Prostate gland (tissue), 2 donors: ENCODE data around the gene SYNGR4. TPM values are rescaled to one million over a fixed set of nuclear protein-coding genes. Genes with fewer than 3 reads are reported as not detected.
A peak's percentile ranks its signal among the peaks of the same experiment; 100 is the strongest.
"Not testable (repeated sequence)": the region's sequence is repeated elsewhere in the genome, so short reads cannot be mapped to it uniquely, and the experiment has no call there.

Experiments
- DNase-seq: peaks from one replicate; pipeline ENCODE4 v3.0.0-alpha.2; 2019; ENCODE audit warnings: low spot score
- H3K27ac ChIP-seq, 2 donors: fragments of 200-600 bp; sonication (generic); 2 replicates each; pipeline ENCODE4 v1.5.1; 2017 to 2019
- H3K27me3 ChIP-seq: fragments of 200-600 bp; sonication (generic); replicated peaks from 2 replicates; pipeline ENCODE4 v1.5.1; 2019; ENCODE audit not compliant: insufficient read depth
- H3K36me3 ChIP-seq, 2 donors: fragments of 200-600 bp; sonication (generic); 1 replicate in 1 of 2; 2 replicates in 1 of 2; pipeline versions ENCODE4 v1.5.1 to v1.8.1; 2017 to 2019
- H3K4me1 ChIP-seq: fragments of 200-600 bp; sonication (generic); replicated peaks from 2 replicates; pipeline ENCODE4 v1.5.1; 2019
- H3K4me3 ChIP-seq, 2 donors: fragments of 200-600 bp; sonication (generic); 2 replicates each; pipeline ENCODE4 v1.5.1; 2017 to 2019
- H3K9me3 ChIP-seq: fragments of 200-600 bp; sonication (generic); 2 replicates; pipeline ENCODE4 v1.5.1; 2017
- CTCF ChIP-seq, 4 experiments: fragments of 200-600 bp in 2 of 4; fragments of 450-650 bp in 2 of 4; sonication (generic) in 2 of 4; IDR thresholded peaks; 1 replicate in 3 of 4; 2 replicates in 1 of 4; pipeline ENCODE4 v1.5.1; 2016 to 2019; ENCODE audit warnings: antibody characterized with exemption in 4 of 4, mild to moderate bottlenecking in 2 of 4, moderate library complexity in 2 of 4
- POLR2A ChIP-seq: fragments of 450-650 bp; IDR thresholded peaks from one replicate; pipeline ENCODE4 v1.6.1; 2016; ENCODE audit warnings: antibody characterized with exemption, mild to moderate bottlenecking
- POLR2AphosphoS5 ChIP-seq: sonication (generic); formaldehyde crosslinking; IDR thresholded peaks from one replicate; pipeline ENCODE4 v1.6.1; 2017; ENCODE audit warnings: antibody characterized with exemption
- WGBS: methylation state at CpG from one replicate; pipeline ENCODE4 v1.1.5; 2018; 5-methylcytosine and 5-hydroxymethylcytosine counted together
- intact Hi-C: fragments of 100-400 bp; cut with DNase I; formaldehyde crosslinking; loops from one replicate; pipeline ENCODE4 v1.14.2; 2022
- total RNA-seq, 2 donors: library from RNA; depleted of rRNA; stranded (reverse); fragments of >200 nt; gene quantifications; one replicate each; pipeline ENCODE4 v1.1.0, GENCODE V29; 2016

Gene SYNGR4
- total RNA-seq, 2 donors from 2014 or later = 2.8 TPM; not detected in 1

- Histone ChIP-seq H3K9me3 (no peaks in the 10 kb centered on the region), H3K36me3 (peaks cover 0 to 3% of the 10 kb centered on the region in 2 donors), H3K27me3 (no peaks in the 10 kb centered on the region), H3K27ac (peak overlapping the region; percentile 87 to 91), H3K4me1 (no peaks in the 10 kb centered on the region), H3K4me3 (peak overlapping the region; percentile 81 to 89)
- TF ChIP-seq POLR2AphosphoS5 (peak; percentile 43), POLR2A (no peak), CTCF (IDR thresholded peaks at IDR 0.05) (peak; percentile 42 to 91 (median 79))
- peak; percentile 52 for DNase-seq
- intact Hi-C loops = loop anchor here (2.0 kb wide), 1 partner anchor 70 kb away; a partner anchor contains a TSS
- WGBS = under 1% methylated on average over 22 of the region's 24 CpGs
Measured at GRCh38 chr19:48390188-48391099, 26.3 kb downstream of the SYNGR4 start.

- DNase-seq = peak; percentile 77
- 5% methylated on average over 41 of the region's 42 CpGs for WGBS
- peak; percentile 75 for TF ChIP-seq POLR2AphosphoS5
- peak; percentile 79 to 93 (median 86) for TF ChIP-seq CTCF (IDR thresholded peaks at IDR 0.05)
- peak; percentile 83 for TF ChIP-seq POLR2A
- no peaks in the 10 kb centered on the region for H3K9me3 ChIP-seq
- no peaks in the 10 kb centered on the region for H3K4me1 ChIP-seq
- peaks cover 0 to 3% of the 10 kb centered on the region in 2 donors for H3K36me3 ChIP-seq
- H3K27ac ChIP-seq = peak within 1 kb of the TSS; percentile 87 to 91
- H3K4me3 ChIP-seq = peak within 1 kb of the TSS; percentile 81 to 89
- peaks cover 2% of the 10 kb centered on the region for H3K27me3 ChIP-seq
- intact Hi-C loops = loop anchor here (2.0 kb wide), 1 partner anchor 71 kb away; a partner anchor contains a TSS
Measured at GRCh38 chr19:48391100-48392005, 27.2 kb downstream of the SYNGR4 start, which contains the start of gene KDELR1. Gene KDELR1, minus strand, starts transcription at chr19:48391551. Its CDS starts 193 bp downstream, at chr19:48391358.

GRCh38 chr19:48392006-48392344, 27.8 kb downstream of the SYNGR4 start:
- H3K27ac ChIP-seq, intact Hi-C loops, H3K36me3 ChIP-seq, H3K4me1 ChIP-seq, H3K9me3 ChIP-seq, H3K27me3 ChIP-seq, DNase-seq, H3K4me3 ChIP-seq: not testable (repeated sequence)
- WGBS = 82% methylated on average over 1 of the region's 1 CpG

- intact Hi-C loops = no loop called here
- Histone ChIP-seq H3K36me3 (no peaks in the 10 kb centered on the region), H3K4me1 (no peaks in the 10 kb centered on the region), H3K9me3 (no peaks in the 10 kb centered on the region), H3K4me3 (no peak overlapping the region), H3K27ac (no peak overlapping the region), H3K27me3 (peaks cover 2% of the 10 kb centered on the region)
- no peak for DNase-seq
- WGBS = 89% methylated on average over 15 of the region's 15 CpGs
- TF ChIP-seq POLR2A (no peak), CTCF (IDR thresholded peaks at IDR 0.05) (no peak)
Measured at GRCh38 chr19:48392860-48393558, 28.8 kb downstream of the SYNGR4 start.
